Astrocyte of the cerebellum (primary cell): ENCODE data around the gene NUB1.

Source experiments
- DNase-seq: peaks from one replicate; pipeline ENCODE4 v3.0.0-alpha.2; 2011; ENCODE audit warnings: low read depth
- H3K4me3 ChIP-seq: 2 replicates; pipeline ENCODE4 v1.5.1; 2011; ENCODE audit warnings: mild to moderate bottlenecking, low read depth, low read length, moderate library complexity
- CTCF ChIP-seq: IDR thresholded peaks from 2 replicates; pipeline ENCODE4 v1.5.1; 2012; ENCODE audit warnings: low read length, low read depth, moderate library complexity, mild to moderate bottlenecking; ENCODE audit errors: missing control alignments
- in situ Hi-C: cut with HindIII; loops from 2 replicates; pipeline ENCODE4 v1.10.0; 2017; ENCODE audit warnings: low sequenced_read_pairs

Gene NUB1

DNA sequence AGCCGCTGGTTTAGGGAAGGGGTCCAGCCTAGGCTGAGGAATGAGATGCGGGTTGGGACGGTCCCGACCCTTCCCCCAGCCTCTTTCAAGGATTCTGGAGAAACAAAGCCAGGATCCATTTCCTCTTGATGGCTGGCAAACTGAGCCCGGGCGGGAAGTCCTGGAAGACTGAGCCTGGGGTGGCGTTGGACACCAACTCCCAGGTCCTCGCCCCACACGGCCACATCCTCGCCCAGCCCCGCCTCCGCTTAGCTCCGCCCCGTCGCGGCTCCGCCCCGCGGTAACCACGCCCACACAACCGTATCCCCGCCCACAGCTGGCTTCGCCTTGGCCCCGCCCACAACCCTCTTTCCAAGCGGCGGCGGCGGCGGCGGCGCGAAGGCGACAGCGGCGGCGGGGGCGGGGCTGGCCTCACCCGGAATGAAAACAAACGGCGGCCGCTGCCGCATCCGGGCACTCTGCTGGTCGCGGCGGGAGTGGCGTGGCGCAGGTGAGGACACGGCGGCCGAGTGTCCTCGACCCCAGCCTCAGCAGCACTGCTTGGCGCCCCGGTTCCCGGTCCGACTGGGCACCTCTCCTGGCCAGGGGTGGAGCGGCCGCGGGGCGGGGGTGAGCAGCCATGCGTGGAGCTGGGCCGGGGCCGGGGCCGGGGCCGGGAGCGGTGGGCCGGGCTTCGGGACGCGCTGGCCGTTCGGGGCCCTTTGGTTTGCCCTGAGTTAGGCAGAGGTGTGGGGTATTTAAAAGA is at the start of gene NUB1:
Gene NUB1, plus strand, starts transcription at position 456 of the 745 bp plus-strand sequence. CDS start 3,538 bp downstream, outside the sequence.
- peak within 1 kb of the TSS; percentile 54 for H3K4me3 ChIP-seq
- no peak for TF ChIP-seq CTCF
- in situ Hi-C loops: no loop called here
- peak; percentile 45 for DNase-seq

GRCh38 chr7:151292850-151293249 is 48.8 kb upstream of the NUB1 start:
- in situ Hi-C loops: no loop called here
- no peak for TF ChIP-seq CTCF
- H3K4me3 ChIP-seq: no peak overlapping the region
- no peak for DNase-seq

GRCh38 chr7:151296202-151296992 is 45.2 kb upstream of the NUB1 start:
- DNase-seq: no peak
- H3K4me3 ChIP-seq: no peak overlapping the region
- in situ Hi-C loops: no loop called here
- no peak for TF ChIP-seq CTCF

DNA sequence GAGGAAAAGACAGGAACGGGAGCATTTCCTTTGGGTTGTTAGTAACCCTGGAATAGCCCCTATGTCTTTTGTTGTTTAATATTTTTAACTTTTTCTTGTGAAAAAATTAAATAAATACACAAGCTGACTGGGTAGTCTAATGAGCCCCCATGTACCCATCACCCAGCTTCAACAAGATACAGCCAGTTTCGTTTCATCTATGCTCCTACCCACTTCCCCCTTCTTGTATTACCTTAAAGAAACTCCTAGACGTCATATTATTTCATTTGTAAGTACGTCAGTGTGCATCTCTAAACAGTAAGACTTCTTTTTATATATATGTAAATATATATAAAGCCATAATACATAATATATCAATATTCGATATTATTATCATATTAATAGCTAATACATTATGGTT is 42.8 kb upstream of the NUB1 start:
- in situ Hi-C loops: no loop called here
- DNase-seq: no peak
- H3K4me3 ChIP-seq: no peak overlapping the region
- TF ChIP-seq CTCF: no peak

- in situ Hi-C loops: no loop called here
- DNase-seq: no peak
- TF ChIP-seq CTCF: no peak
- no peak overlapping the region for H3K4me3 ChIP-seq
Measured at GRCh38 chr7:151299530-151299929, 42.1 kb upstream of the NUB1 start.

GRCh38 chr7:151299940-151300645 is 41.5 kb upstream of the NUB1 start:
- TF ChIP-seq CTCF: no peak
- DNase-seq: no peak
- no peak overlapping the region for H3K4me3 ChIP-seq
- in situ Hi-C loops: loop anchor here (10.0 kb wide), 1 partner anchor 135 kb away; the partner anchor contains the start of gene GBX1
